Hematopoietic multipotent progenitor cell treated with erythropoietin and hydrocortisone succinate and interleukin-3 and kit ligand, for 4 days (in vitro differentiated cells): ENCODE measurements around the gene AFMID.
A peak's percentile ranks its signal among the peaks of the same experiment; 100 is the strongest.

ENCODE experiments used
- DNase-seq: peaks from one replicate; pipeline ENCODE4 v3.0.0-alpha.2; 2015

The AFMID gene

DNA sequence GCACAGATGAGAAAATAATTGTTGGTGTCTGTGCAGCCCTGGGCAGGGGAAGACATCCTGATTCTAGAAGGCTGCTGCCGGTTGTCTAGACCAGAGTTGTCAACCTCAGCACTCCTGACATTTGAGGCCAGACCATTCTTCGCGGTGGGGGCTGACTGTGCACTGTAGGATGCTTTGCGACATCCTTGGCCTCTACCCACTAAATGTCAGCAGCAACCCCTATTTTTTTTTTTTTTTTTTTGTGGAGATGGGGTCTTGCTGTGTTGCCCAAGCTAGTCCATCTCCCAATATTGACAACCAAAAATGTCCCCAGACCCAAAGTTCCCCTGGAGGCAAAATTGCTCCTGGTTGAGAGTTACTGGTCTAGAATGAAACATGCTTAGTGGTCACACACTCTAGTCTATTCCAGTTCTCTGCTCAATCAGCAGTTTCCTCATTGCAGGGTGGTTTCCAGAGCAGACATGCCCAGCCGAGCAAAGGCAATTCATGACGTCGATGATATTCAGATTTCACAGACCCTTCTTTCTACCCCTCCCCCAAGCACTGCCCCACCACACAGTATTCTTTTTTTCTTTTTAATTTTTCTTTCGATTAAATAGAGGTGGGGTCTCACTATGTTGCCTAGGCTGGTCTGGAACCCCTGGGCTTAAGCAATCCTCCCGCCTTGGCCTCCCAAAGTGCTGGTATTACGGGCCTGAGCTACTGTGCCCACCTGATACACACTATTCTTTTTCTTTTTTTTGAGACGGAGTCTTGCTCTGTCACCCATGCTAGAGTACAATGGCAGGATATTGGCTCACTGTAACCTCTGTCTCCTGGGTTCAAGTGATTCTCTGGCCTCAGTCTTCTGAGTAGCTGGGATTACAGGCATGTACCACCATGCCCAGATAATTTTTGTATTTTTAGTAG, 32.0 kb upstream of the AFMID start:
- peak; percentile 86 for DNase-seq

DNA sequence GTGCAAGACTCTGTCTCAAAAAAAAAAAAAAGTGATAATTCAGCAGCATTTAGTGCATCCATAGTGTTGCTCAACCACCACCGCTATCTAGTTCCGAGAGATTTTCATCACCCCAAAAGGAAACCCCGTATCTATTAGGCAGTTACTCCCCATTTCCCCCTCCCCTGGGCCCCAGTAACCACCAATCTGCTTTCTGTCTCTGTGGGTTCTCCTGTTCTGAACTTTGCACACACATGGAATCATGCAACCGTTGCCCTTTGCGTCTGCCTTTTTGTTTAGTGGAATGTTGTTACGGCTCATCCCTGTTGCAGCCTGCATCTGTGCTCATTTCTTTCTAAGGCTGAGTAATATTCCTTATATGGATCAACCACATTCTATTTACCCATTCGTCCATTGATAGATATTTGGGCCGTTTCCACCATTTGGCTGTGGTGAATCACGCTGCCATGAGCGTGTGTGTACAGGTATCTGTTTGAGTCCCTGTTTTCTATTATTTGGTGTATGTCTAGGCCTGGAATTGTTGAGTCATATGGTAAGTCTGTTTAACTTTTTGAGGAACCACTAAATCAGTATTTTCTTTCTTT, 27.5 kb upstream of the AFMID start:
- peak; percentile 92 for DNase-seq

DNA sequence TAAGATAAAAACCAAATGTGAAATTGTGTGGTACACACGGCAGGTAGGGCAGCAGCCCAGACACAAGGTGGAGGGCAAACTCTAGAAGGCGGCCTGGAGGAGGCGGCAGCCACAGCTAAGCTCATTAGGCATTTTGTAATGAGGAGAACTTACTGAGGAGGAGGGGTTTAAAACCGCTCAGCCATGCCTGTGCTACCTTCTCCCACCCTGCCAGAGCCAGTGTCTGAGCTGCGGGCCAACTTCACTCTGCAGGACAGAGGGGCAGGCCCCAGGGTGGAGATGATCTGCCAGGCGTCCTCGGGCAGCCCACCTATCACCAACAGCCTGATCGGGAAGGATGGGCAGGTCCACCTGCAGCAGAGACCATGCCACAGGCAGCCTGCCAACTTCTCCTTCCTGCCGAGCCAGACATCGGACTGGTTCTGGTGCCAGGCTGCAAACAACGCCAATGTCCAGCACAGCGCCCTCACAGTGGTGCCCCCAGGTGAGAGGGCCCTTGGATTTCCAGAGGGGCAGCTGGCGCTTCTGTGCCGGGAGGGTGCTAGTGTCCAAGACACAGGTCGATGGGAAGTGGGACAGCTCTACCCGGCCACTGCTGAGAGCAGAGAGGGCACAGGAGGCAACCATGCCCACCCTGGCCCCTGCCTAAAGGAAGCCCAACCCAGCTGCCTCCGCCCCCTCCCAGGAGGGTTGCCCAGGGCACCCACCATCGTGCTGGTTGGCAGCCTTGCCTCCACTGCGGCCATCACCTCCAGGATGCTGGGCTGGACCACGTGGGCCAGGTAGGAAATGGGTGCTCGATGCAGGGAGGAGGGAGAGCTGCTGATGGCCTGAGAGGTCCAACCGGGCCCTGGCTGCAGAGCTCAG, 23.0 kb upstream of the AFMID start:
- no peak for DNase-seq

- no peak for DNase-seq
Observed at GRCh38 chr17:78164748-78165607, 22.2 kb upstream of the AFMID start.

DNA sequence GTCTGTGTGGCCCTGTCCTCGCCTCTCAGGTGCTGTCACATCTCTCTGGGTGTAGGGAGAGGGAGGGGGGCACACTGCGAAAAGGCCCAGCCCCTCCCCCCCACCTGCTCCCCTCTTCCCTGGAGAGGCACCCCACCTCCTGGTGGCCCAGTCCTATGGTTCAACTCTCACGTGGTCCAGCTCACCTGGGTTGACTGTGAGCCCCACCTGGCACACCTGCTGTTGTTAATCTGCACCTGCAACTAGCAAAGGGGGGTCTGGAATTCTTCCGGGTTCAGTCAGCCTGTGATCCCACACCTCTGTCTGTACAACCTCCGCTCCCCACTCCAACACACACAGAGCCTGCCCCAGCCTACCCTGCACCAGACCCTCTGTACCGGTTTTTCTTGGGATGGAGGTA, 20.7 kb upstream of the AFMID start:
- DNase-seq, result no peak

- peak; percentile 95 for DNase-seq
Observed at GRCh38 chr17:78168242-78168902, 18.8 kb upstream of the AFMID start, which contains the start of gene SYNGR2. Gene SYNGR2 (plus strand): TSS chr17:78168581. CDS start chr17:78168617, 36 bp downstream.

DNA sequence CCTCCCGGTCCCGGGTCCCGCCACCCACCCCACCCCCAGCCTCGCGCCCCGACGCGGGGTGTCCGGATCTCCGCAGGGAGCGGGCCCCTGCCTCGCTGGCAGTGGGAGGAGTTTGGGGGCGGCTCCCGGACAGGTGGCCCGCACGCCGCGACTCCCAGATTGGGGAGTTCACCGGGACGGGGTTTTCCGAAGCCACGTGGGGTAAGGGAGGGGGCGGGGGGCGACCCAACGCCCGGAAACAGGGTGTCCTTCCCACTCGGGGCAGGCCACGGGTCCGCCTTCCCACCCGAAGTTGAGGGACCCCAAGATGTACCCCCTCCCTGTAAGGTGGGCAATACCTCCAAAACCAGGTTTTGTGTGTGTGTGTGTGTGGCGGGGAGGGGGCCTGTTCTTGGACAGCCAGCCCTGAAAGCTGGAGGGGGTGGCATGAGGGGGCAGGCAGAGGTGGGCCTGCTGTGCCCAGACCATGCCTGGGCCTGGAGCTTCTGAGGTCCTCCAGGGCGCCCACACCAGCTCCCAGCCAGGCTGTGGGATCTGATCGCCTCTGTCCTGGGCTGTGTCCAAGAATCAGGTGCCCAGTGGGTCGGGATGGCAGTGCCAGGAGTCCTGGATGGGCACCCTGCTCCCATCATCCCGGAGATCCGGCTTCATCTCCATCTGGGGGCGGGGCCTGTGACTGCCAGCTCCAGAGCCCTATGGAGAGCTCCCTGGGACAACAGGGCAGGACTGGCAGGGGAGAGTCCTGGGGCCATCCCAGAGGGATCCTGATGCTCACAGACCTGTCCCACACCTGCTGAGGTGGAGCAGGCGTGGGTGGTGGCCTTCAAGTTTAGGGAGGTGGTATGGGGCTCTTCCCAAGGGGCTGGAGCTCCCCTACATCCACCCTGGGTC, 18.0 kb upstream of the AFMID start:
- no peak for DNase-seq

GRCh38 chr17:78170692-78171590, 16.2 kb upstream of the AFMID start:
- DNase-seq, result no peak

- DNase-seq, result peak; percentile 54
Observed at GRCh38 chr17:78171591-78172248, 15.4 kb upstream of the AFMID start.

- peak; percentile 79 for DNase-seq
Observed at GRCh38 chr17:78172249-78173051, 14.7 kb upstream of the AFMID start.

DNA sequence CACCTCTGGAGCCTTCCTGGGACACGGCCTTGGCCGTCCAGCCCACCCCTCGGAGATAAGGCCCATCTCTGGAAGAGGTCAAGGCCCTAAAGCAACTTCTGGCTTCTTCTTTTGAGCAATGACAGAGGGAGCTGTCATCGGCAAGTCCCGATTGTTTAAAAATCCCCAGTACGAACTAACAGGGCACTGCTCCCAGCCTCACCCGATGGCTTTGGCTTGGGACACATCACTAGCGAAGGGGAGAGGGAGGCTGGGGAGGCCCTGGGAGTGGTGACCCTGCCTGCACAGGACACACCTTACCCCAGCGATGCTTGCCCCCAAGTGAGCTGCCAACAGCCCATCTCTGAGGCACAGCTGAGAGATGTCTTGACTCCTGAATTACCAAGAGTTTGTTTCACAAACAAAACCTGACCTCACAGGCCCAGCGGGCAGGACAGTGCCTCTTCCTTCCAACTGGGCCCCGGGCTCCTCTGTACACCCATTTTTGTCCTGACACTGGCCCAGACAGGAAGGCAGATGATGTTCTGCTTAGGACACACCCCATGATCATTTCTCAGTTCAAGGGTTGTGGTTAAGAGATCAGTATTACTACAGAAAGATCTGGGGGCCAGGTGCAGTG, 14.0 kb upstream of the AFMID start:
- no peak for DNase-seq

DNA sequence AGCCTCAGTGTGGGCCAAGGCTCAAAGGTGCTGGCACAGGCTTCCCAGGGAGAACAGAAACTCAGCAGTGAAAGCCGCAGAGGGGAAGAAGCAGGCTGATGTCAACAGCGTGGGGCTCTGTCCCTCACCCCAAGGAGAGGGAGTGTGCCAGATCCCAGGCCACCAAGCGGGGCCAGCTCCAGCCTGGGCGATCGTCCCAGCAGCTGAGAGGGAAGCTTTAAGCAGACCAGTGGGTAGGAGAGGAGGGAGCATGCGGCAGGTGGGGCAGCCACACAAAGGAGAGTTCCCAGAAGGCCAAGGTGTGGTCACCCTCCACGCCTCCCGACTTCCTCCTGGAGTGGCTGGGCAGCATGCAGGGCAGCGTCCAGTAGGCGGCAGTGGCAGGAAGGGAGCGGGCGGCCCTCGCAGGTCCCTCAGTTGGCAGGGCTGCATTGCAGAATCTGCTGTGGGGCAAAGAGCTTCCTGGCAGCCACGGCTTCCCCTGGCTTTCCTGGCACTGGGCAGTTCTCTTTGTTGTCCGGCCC, 12.8 kb upstream of the AFMID start:
- no peak for DNase-seq

- DNase-seq, result no peak
Observed at GRCh38 chr17:78174870-78175642, 12.1 kb upstream of the AFMID start.

DNA sequence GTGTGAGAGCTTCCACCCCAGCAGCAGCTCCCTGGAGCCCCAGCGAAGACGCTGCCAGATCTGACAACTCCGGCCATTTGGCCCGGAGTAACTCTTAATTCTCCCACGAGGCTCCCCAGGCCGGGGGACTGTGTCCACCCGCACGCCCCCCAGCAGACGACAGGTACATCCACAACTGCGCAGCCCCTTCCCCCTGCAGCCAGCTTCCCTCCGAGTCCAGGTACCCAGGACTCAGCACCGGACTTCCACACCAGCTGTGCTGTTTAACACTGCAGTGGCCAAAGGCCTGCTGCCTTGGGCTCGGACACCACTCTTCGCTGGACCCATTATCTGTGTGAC, 11.6 kb upstream of the AFMID start:
- DNase-seq, result no peak

- DNase-seq, result peak; percentile 87
Observed at GRCh38 chr17:78176548-78177025, 10.6 kb upstream of the AFMID start.

- no peak for DNase-seq
Observed at GRCh38 chr17:78179372-78179771, 7.8 kb upstream of the AFMID start.

- DNase-seq, result no peak
Observed at GRCh38 chr17:78180083-78180482, 7.1 kb upstream of the AFMID start.
